Measurements from ENCODE around the gene MBL2. TPM values are rescaled to one million over a fixed set of nuclear protein-coding genes. Genes with fewer than 3 reads are reported as not detected.

MBL2 gene
- total RNA-seq: not detected
- long read RNA-seq: 0 reads

GRCh38 chr10:52772623-52773022 is at the start of gene MBL2:
TSS of gene MBL2 (minus strand) at chr10:52772784. CDS start at chr10:52771635, 1,149 bp downstream.
- no peak for DNase-seq (ENCODE audit: missing footprints)
- no peak for ATAC-seq
- intact Hi-C loops (cut with DNase I): no loop called here

- intact Hi-C loops (cut with DNase I): no loop called here
- ATAC-seq (no peak), DNase-seq (ENCODE audit: missing footprints) (no peak)
Measured at GRCh38 chr10:52820309-52820708, 47.7 kb upstream of the MBL2 start.

GRCh38 chr10:52818019-52818418 is 45.4 kb upstream of the MBL2 start:
- ATAC-seq (peak; percentile 37), DNase-seq (ENCODE audit: missing footprints) (no peak)
- intact Hi-C loops (cut with DNase I): loop anchor here (5.0 kb wide), 1 partner anchor 669 kb away; no protein-coding TSS in a partner anchor

GRCh38 chr10:52814506-52814905 is 41.9 kb upstream of the MBL2 start:
- ATAC-seq (no peak), DNase-seq (ENCODE audit: missing footprints) (no peak)
- intact Hi-C loops (cut with DNase I): no loop called here

- ATAC-seq (no peak), DNase-seq (ENCODE audit: missing footprints) (no peak)
- intact Hi-C loops (cut with DNase I): no loop called here
Measured at GRCh38 chr10:52811776-52812175, 39.2 kb upstream of the MBL2 start.

- ATAC-seq (no peak), DNase-seq (ENCODE audit: missing footprints) (no peak)
- intact Hi-C loops (cut with DNase I): no loop called here
Measured at GRCh38 chr10:52810761-52811160, 38.2 kb upstream of the MBL2 start.

- ATAC-seq: no peak
- intact Hi-C loops (cut with DNase I): no loop called here
Measured at GRCh38 chr10:52807803-52808202, 35.2 kb upstream of the MBL2 start.

GRCh38 chr10:52805414-52806285 is 33.1 kb upstream of the MBL2 start:
- intact Hi-C loops (cut with DNase I): no loop called here
- no peak for DNase-seq (ENCODE audit: missing footprints)
- ATAC-seq: no peak

More at GRCh38 chr10:52807803-52808202, 35.2 kb upstream of the MBL2 start:
- DNase-seq (ENCODE audit: missing footprints): no peak

- ATAC-seq (no peak), DNase-seq (ENCODE audit: missing footprints) (no peak)
- intact Hi-C loops (cut with DNase I): no loop called here
Measured at GRCh38 chr10:52801947-52802346, 29.4 kb upstream of the MBL2 start.

GRCh38 chr10:52786098-52786497 is 13.5 kb upstream of the MBL2 start:
- ATAC-seq (no peak), DNase-seq (ENCODE audit: missing footprints) (no peak)
- intact Hi-C loops (cut with DNase I): no loop called here

GRCh38 chr10:52785418-52785817 is 12.8 kb upstream of the MBL2 start:
- intact Hi-C loops (cut with DNase I): no loop called here
- no peak for DNase-seq (ENCODE audit: missing footprints)
- ATAC-seq: no peak

- ATAC-seq: no peak
- intact Hi-C loops (cut with DNase I): no loop called here
- no peak for DNase-seq (ENCODE audit: missing footprints)
Measured at GRCh38 chr10:52783726-52784125, 11.1 kb upstream of the MBL2 start.

GRCh38 chr10:52782554-52782953 is 10.0 kb upstream of the MBL2 start:
- ATAC-seq (no peak), DNase-seq (ENCODE audit: missing footprints) (no peak)
- intact Hi-C loops (cut with DNase I): no loop called here

GRCh38 chr10:52780391-52781155 is 8.0 kb upstream of the MBL2 start:
- DNase-seq (ENCODE audit: missing footprints): no peak
- no peak for ATAC-seq
- intact Hi-C loops (cut with DNase I): loop anchor here (2.0 kb wide), 2 partner anchors 40 to 136 kb away; no protein-coding TSS in a partner anchor

GRCh38 chr10:52779541-52780390 is 7.2 kb upstream of the MBL2 start:
- DNase-seq (ENCODE audit: missing footprints) (no peak), ATAC-seq (peak; percentile 72)
- intact Hi-C loops (cut with DNase I): loop anchor here (2.0 kb wide), 2 partner anchors 39 to 135 kb away; no protein-coding TSS in a partner anchor

- no peak for DNase-seq (ENCODE audit: missing footprints)
- intact Hi-C loops (cut with DNase I): no loop called here
- no peak for ATAC-seq
Measured at GRCh38 chr10:52778511-52779392, 6.2 kb upstream of the MBL2 start.

- intact Hi-C loops (cut with DNase I): no loop called here
- ATAC-seq: no peak
Measured at GRCh38 chr10:52777414-52777813, 4.8 kb upstream of the MBL2 start.

GRCh38 chr10:52776471-52776903 is 3.9 kb upstream of the MBL2 start:
- ATAC-seq (no peak), DNase-seq (ENCODE audit: missing footprints) (no peak)
- intact Hi-C loops (cut with DNase I): no loop called here

More at GRCh38 chr10:52777414-52777813, 4.8 kb upstream of the MBL2 start:
- no peak for DNase-seq (ENCODE audit: missing footprints)
